NCI-H2196 (cell line): ENCODE data around the gene RAX2.
A peak's percentile ranks its signal among the peaks of the same experiment; 100 is the strongest.

Experiments
- DNase-seq: peaks from one replicate; lab custom pipeline; 2025; ENCODE audit not compliant: unreplicated experiment; lab: John Stamatoyannopoulos, UW

The RAX2 gene

GRCh38 chr19:3803114-3803888 is 31.3 kb upstream of the RAX2 start:
- no peak for DNase-seq

GRCh38 chr19:3801412-3802096 is 29.5 kb upstream of the RAX2 start:
- DNase-seq: peak; percentile 79

GRCh38 chr19:3800996-3801395 is 29.0 kb upstream of the RAX2 start:
- no peak for DNase-seq

GRCh38 chr19:3798137-3798536 is 26.1 kb upstream of the RAX2 start:
- DNase-seq: no peak

GRCh38 chr19:3796358-3796757 is 24.3 kb upstream of the RAX2 start:
- no peak for DNase-seq

GRCh38 chr19:3793799-3794198 is 21.8 kb upstream of the RAX2 start:
- DNase-seq: no peak

GRCh38 chr19:3792114-3792513 is 20.1 kb upstream of the RAX2 start:
- DNase-seq: no peak

- DNase-seq: no peak
These were observed 18.9 kb upstream of the RAX2 start for GRCh38 chr19:3790941-3791340.

GRCh38 chr19:3790209-3790734 is 18.2 kb upstream of the RAX2 start:
- DNase-seq: no peak

GRCh38 chr19:3788996-3789778 is 17.2 kb upstream of the RAX2 start:
- DNase-seq: no peak

GRCh38 chr19:3785938-3786824 is 14.2 kb upstream of the RAX2 start, which contains the start of gene MATK:
Gene MATK (minus strand): TSS chr19:3786381. CDS start chr19:3785135, 1,246 bp downstream.
- DNase-seq: no peak

GRCh38 chr19:3785451-3785937 is 13.5 kb upstream of the RAX2 start:
- DNase-seq: no peak

- DNase-seq: no peak
These were observed 12.8 kb upstream of the RAX2 start for GRCh38 chr19:3784607-3785450.

- DNase-seq: no peak
These were observed 11.9 kb upstream of the RAX2 start for GRCh38 chr19:3783660-3784584.

- DNase-seq: no peak
These were observed 10.9 kb upstream of the RAX2 start for GRCh38 chr19:3782903-3783302.

GRCh38 chr19:3782330-3782729 is 10.3 kb upstream of the RAX2 start:
- no peak for DNase-seq

GRCh38 chr19:3781603-3782002 is 9.6 kb upstream of the RAX2 start:
- DNase-seq: no peak

GRCh38 chr19:3780786-3781304 is 8.8 kb upstream of the RAX2 start:
- no peak for DNase-seq
